HepG2 (cell line): Measurements from ENCODE around the gene TCFL5. TPM values are rescaled to one million over a fixed set of nuclear protein-coding genes. Genes with fewer than 3 reads are reported as not detected.

Experiments
- CREB1 ChIP-seq, 2 experiments: fragments of 450-650 bp in 1 of 2; IDR thresholded peaks; 2 replicates each; pipeline ENCODE4 v1.6.1; 2016 to 2017; ENCODE audit warnings: control low read depth in 1 of 2, mild to moderate bottlenecking in 1 of 2, missing compliant biosample characterization in 1 of 2, missing genetic modification characterization in 1 of 2
- GATA4 ChIP-seq: sonication (generic); IDR thresholded peaks from 2 replicates; pipeline ENCODE4 v1.6.1; 2016; ENCODE audit warnings: antibody characterized with exemption, low read depth, borderline replicate concordance
- HOMEZ ChIP-seq: IDR thresholded peaks from 2 replicates; pipeline ENCODE4 v1.6.1; 2016; ENCODE audit warnings: low read depth
- ISX ChIP-seq: sonication (generic); formaldehyde crosslinking; conservative IDR thresholded peaks from 2 replicates; pipeline ENCODE4 v1.5.0; 2020; ENCODE audit warnings: missing genetic modification reagents
- KMT2B ChIP-seq: IDR thresholded peaks from 2 replicates; pipeline ENCODE4 v1.6.1; 2016; ENCODE audit warnings: missing genetic modification reagents, missing compliant biosample characterization
- NRL ChIP-seq: sonication (generic); formaldehyde crosslinking; IDR thresholded peaks from 2 replicates; pipeline ENCODE4 v1.5.0; 2020; ENCODE audit warnings: missing genetic modification reagents, mild to moderate bottlenecking, moderate library complexity, borderline replicate concordance
- SMC3 ChIP-seq: IDR thresholded peaks from 2 replicates; pipeline ENCODE4 v1.6.1; 2011; ENCODE audit warnings: low read length, improper control_type of control experiment
- USF2 ChIP-seq, 2 experiments: sonication (generic) in 1 of 2; formaldehyde crosslinking in 1 of 2; IDR thresholded peaks; 2 replicates each; pipeline versions ENCODE4 v1.5.1 to v1.6.1; 2011 to 2020; ENCODE audit warnings: borderline replicate concordance in 1 of 2, low read depth in 1 of 2, low read length in 1 of 2, mild to moderate bottlenecking in 1 of 2, missing genetic modification reagents in 1 of 2, moderate library complexity in 1 of 2
- ZBTB40 ChIP-seq, 2 experiments: fragments of 450-650 bp in 1 of 2; sonication (generic) in 1 of 2; formaldehyde crosslinking in 1 of 2; IDR thresholded peaks; 2 replicates each; pipeline versions ENCODE4 v1.6.1 to v1.8.0; 2016 to 2022; ENCODE audit warnings: antibody characterized with exemption in 1 of 2, mild to moderate bottlenecking in 1 of 2, missing genetic modification reagents in 1 of 2
- ZNF777 ChIP-seq: sonication (generic); formaldehyde crosslinking; IDR thresholded peaks from 2 replicates; pipeline ENCODE4 v1.4.0; 2020; ENCODE audit warnings: missing genetic modification reagents
- ZNF800 ChIP-seq: sonication (generic); formaldehyde crosslinking; IDR thresholded peaks from 2 replicates; pipeline ENCODE4 v1.4.0; 2020; ENCODE audit warnings: missing genetic modification reagents
- polyA plus RNA-seq, 8 experiments: library from polyadenylated mRNA; depleted of rRNA in 3 of 8; stranded (reverse) in 7 of 8; unstranded in 1 of 8; fragments of >200 nt; fragmentation: Illumina TruSeq in 4 of 8; extraction: Trizol in 4 of 8; gene quantifications; 2 replicates each; pipeline versions ENCODE4 v1.2.1 to v1.2.3, GENCODE V29; 2011 to 2016; ENCODE audit warnings: low read depth in 4 of 8, missing spikeins in 1 of 8, mixed read lengths in 1 of 8; ENCODE audit not compliant: insufficient read depth in 1 of 8
- total RNA-seq, 5 experiments: library from RNA; depleted of rRNA; stranded (reverse); fragments of >200 nt; fragmentation: Illumina TruSeq; extraction: Trizol; gene quantifications; 2 replicates each; pipeline ENCODE4 v1.2.3, GENCODE V29; 2016; ENCODE audit warnings: low read depth in 1 of 5

The TCFL5 gene
- total and polyA plus RNA-seq, 2 of the 13 experiments (the other 11 are each of a cell fraction or from before 2014, with no cell fraction given), result 14.8 to 20.0 TPM

- TF ChIP-seq ZNF800 (CRISPR knock-in tag), result peak; percentile 13; the same call in 1 of the 2 replicates
- TF ChIP-seq ISX (CRISPR knock-in tag), result no peak
- TF ChIP-seq ZNF777 (CRISPR knock-in tag), result 0 out of 2 replicates have a peak, but pooled peaks have one; percentile 1
- no peak for TF ChIP-seq ZBTB40 (IDR thresholded peaks at IDR 0.05)
- TF ChIP-seq ZBTB40 (CRISPR knock-in tag; IDR thresholded peaks at IDR 0.05), result peak; percentile 26; the same call in 1 of the 2 replicates
- TF ChIP-seq KMT2B (CRISPR knock-in tag), result 0 out of 2 replicates have a peak, but pooled peaks have one; percentile 3
- 0 out of 2 replicates have a peak, but pooled peaks have one; percentile 46 for TF ChIP-seq NRL (CRISPR knock-in tag)
- TF ChIP-seq SMC3, result peak; percentile 31; the same call in 1 of the 2 replicates
- peak; percentile 93 for TF ChIP-seq CREB1 (IDR thresholded peaks at IDR 0.05)
- peak; percentile 70 for TF ChIP-seq CREB1 (CRISPR knock-in tag; IDR thresholded peaks at IDR 0.05)
- TF ChIP-seq USF2 (IDR thresholded peaks at IDR 0.05; ENCODE audit: low read depth, low read length), result 0 out of 2 replicates have a peak, but pooled peaks have one; percentile 18
- TF ChIP-seq USF2 (CRISPR knock-in tag; IDR thresholded peaks at IDR 0.05; ENCODE audit: borderline replicate concordance), result no peak
- peak; percentile 43; the same call in 1 of the 2 replicates for TF ChIP-seq GATA4
- 0 out of 2 replicates have a peak, but pooled peaks have one; percentile 10 for TF ChIP-seq HOMEZ (CRISPR knock-in tag)
Observed at GRCh38 chr20:62900692-62901584, 39.3 kb upstream of the TCFL5 start (continued).
